WTC11 (cell line): ENCODE results near the gene FNBP1L. TPM values are rescaled to one million over a fixed set of nuclear protein-coding genes. Genes with fewer than 3 reads are reported as not detected.
A peak's percentile ranks its signal among the peaks of the same experiment; 100 is the strongest.

Source experiments
- ATAC-seq: fragments of 200-7000 bp; cut with Tn5 transposase; 2 replicates; pipeline ENCODE4 v1.10.0; 2021; ENCODE audit warnings: mild to moderate bottlenecking, moderate library complexity
- CTCF ChIA-PET: fragments of 300-600 bp; sonication (Branson Sonifier 250); formaldehyde crosslinking; loops from one replicate; lab custom pipeline; 2021; ENCODE audit warnings: antibody characterized with exemption; lab: Charles Lee
- POLR2A ChIA-PET: fragments of 350-600 bp; sonication (Branson Sonifier 250); formaldehyde crosslinking; loops from one replicate; lab custom pipeline; 2021; ENCODE audit warnings: antibody characterized with exemption; lab: Charles Lee
- DNase-seq: peaks from one replicate; pipeline ENCODE4 v3.0.0; 2021; ENCODE audit warnings: low spot score
- H3K27ac Mint-ChIP-seq: 2 replicates; pipeline ENCODE4 v1.8.0; 2021; ENCODE audit warnings: mixed read lengths
- H3K27me3 Mint-ChIP-seq: 2 replicates; pipeline ENCODE4 v1.8.0; 2021; ENCODE audit warnings: low read depth, mild to moderate bottlenecking, moderate library complexity, mixed read lengths
- H3K36me3 Mint-ChIP-seq: 2 replicates; pipeline ENCODE4 v1.8.0; 2021; ENCODE audit warnings: mixed read lengths
- H3K4me1 Mint-ChIP-seq: 2 replicates; pipeline ENCODE4 v1.8.0; 2022; ENCODE audit warnings: mixed read lengths
- H3K4me3 Mint-ChIP-seq: 2 replicates; pipeline ENCODE4 v1.8.0; 2021; ENCODE audit warnings: mild to moderate bottlenecking, moderate library complexity, mixed read lengths
- H3K9me3 Mint-ChIP-seq: 2 replicates; pipeline ENCODE4 v1.8.0; 2021; ENCODE audit warnings: mixed read lengths
- AR ChIP-seq: fragments of 250-450 bp; sonication (Bioruptor Pico); IDR thresholded peaks from 2 replicates; pipeline ENCODE4 v1.9.0; 2021; ENCODE audit warnings: mild to moderate bottlenecking
- ATF1 ChIP-seq: sonication (generic); formaldehyde crosslinking; IDR thresholded peaks from 2 replicates; pipeline ENCODE4 v1.8.1; 2023; ENCODE audit warnings: mild to moderate bottlenecking, moderate library complexity, missing genetic modification reagents
- E2F4 ChIP-seq: sonication (generic); formaldehyde crosslinking; IDR thresholded peaks from 2 replicates; pipeline ENCODE4 v1.8.1; 2022; ENCODE audit warnings: low read depth, mild to moderate bottlenecking, moderate library complexity, missing genetic modification reagents, borderline replicate concordance
- ELF4 ChIP-seq: sonication (generic); formaldehyde crosslinking; IDR thresholded peaks from 2 replicates; pipeline ENCODE4 v1.8.1; 2022; ENCODE audit warnings: low read depth, mild to moderate bottlenecking, moderate library complexity, missing genetic modification reagents
- EMX1 ChIP-seq: fragments of 250-450 bp; sonication (Bioruptor Pico); IDR thresholded peaks from 2 replicates; pipeline ENCODE4 v1.8.0; 2021; ENCODE audit warnings: mild to moderate bottlenecking
- ETV6 ChIP-seq: sonication (generic); formaldehyde crosslinking; IDR thresholded peaks from 2 replicates; pipeline ENCODE4 v1.8.1; 2022; ENCODE audit warnings: mild to moderate bottlenecking, missing genetic modification reagents
- FOXJ3 ChIP-seq: sonication (generic); formaldehyde crosslinking; IDR thresholded peaks from 2 replicates; pipeline ENCODE4 v1.9.0; 2021; ENCODE audit warnings: missing genetic modification reagents, mild to moderate bottlenecking, borderline replicate concordance
- FOXK1 ChIP-seq: sonication (generic); formaldehyde crosslinking; IDR thresholded peaks from 2 replicates; pipeline ENCODE4 v1.8.0; 2022; ENCODE audit warnings: mild to moderate bottlenecking, moderate library complexity, missing genetic modification reagents
- GTF2I ChIP-seq: fragments of 250-450 bp; sonication (Bioruptor Pico); conservative IDR thresholded peaks from 2 replicates; pipeline ENCODE4 v1.4.0; 2021; ENCODE audit warnings: mild to moderate bottlenecking
- KAT7 ChIP-seq: sonication (generic); formaldehyde crosslinking; IDR thresholded peaks from 2 replicates; pipeline ENCODE4 v1.8.1; 2023; ENCODE audit warnings: missing genetic modification reagents, mild to moderate bottlenecking, borderline replicate concordance
- MAX ChIP-seq: sonication (generic); formaldehyde crosslinking; IDR thresholded peaks from 2 replicates; pipeline ENCODE4 v1.8.0; 2022; ENCODE audit warnings: mild to moderate bottlenecking, missing genetic modification reagents
- MYBL2 ChIP-seq: sonication (generic); formaldehyde crosslinking; IDR thresholded peaks from 2 replicates; pipeline ENCODE4 v1.8.1; 2023; ENCODE audit warnings: mild to moderate bottlenecking, moderate library complexity, missing genetic modification reagents
- NFYB ChIP-seq: sonication (generic); formaldehyde crosslinking; conservative IDR thresholded peaks from 2 replicates; pipeline ENCODE4 v1.8.0; 2022; ENCODE audit warnings: low read depth, missing genetic modification reagents
- NR2C2 ChIP-seq: sonication (generic); formaldehyde crosslinking; IDR thresholded peaks from 2 replicates; pipeline ENCODE4 v1.8.0; 2022; ENCODE audit warnings: mild to moderate bottlenecking, missing genetic modification reagents
- RELA ChIP-seq: sonication (generic); formaldehyde crosslinking; IDR thresholded peaks from 2 replicates; pipeline ENCODE4 v1.8.1; 2022; ENCODE audit warnings: missing genetic modification reagents, mild to moderate bottlenecking, borderline replicate concordance
- SP1 ChIP-seq: sonication (generic); formaldehyde crosslinking; conservative IDR thresholded peaks from 2 replicates; pipeline ENCODE4 v1.8.1; 2022; ENCODE audit warnings: missing genetic modification reagents
- TEAD1 ChIP-seq: sonication (generic); formaldehyde crosslinking; IDR thresholded peaks from 2 replicates; pipeline ENCODE4 v1.8.0; 2022; ENCODE audit warnings: mild to moderate bottlenecking, missing genetic modification reagents
- TEAD4 ChIP-seq: sonication (generic); formaldehyde crosslinking; IDR thresholded peaks from 2 replicates; pipeline ENCODE4 v1.8.0; 2022; ENCODE audit warnings: mild to moderate bottlenecking, missing genetic modification reagents
- TP53 ChIP-seq: sonication (generic); formaldehyde crosslinking; IDR thresholded peaks from 2 replicates; pipeline ENCODE4 v1.8.1; 2023; ENCODE audit warnings: mild to moderate bottlenecking, missing genetic modification reagents
- ZBTB21 ChIP-seq: sonication (generic); formaldehyde crosslinking; IDR thresholded peaks from 2 replicates; pipeline ENCODE4 v1.8.1; 2023; ENCODE audit warnings: mild to moderate bottlenecking, missing genetic modification reagents, borderline replicate concordance
- ZNF263 ChIP-seq: sonication (generic); formaldehyde crosslinking; IDR thresholded peaks from 2 replicates; pipeline ENCODE4 v1.8.1; 2022; ENCODE audit warnings: low read depth, mild to moderate bottlenecking, moderate library complexity, missing genetic modification reagents
- ZNF423 ChIP-seq: fragments of 250-450 bp; sonication (Bioruptor Pico); IDR thresholded peaks from 2 replicates; pipeline ENCODE4 v2.1.2; 2022; ENCODE audit warnings: mild to moderate bottlenecking, moderate library complexity
- ZNF532 ChIP-seq: fragments of 250-450 bp; sonication (Bioruptor Pico); IDR thresholded peaks from 2 replicates; pipeline ENCODE4 v1.9.0; 2021; ENCODE audit warnings: mild to moderate bottlenecking, borderline replicate concordance
- ZSCAN18 ChIP-seq: fragments of 250-450 bp; sonication (Bioruptor Pico); IDR thresholded peaks from 2 replicates; pipeline ENCODE4 v2.1.2; 2022; ENCODE audit warnings: mild to moderate bottlenecking, moderate library complexity
- total RNA-seq: library from RNA; stranded (reverse); gene quantifications from 3 replicates; pipeline ENCODE4 v1.2.3, GENCODE V29; 2021

FNBP1L gene
- total RNA-seq, 1 experiment from 2014 or later: 79.1 TPM

GRCh38 chr1:93521618-93522017 lies 73.7 kb downstream of the FNBP1L start (continued):
- TF ChIP-seq ZBTB21 (CRISPR knock-in tag): no peak
- TF ChIP-seq ZNF263: no peak
- no peak for TF ChIP-seq ZNF532 (CRISPR knock-in tag)
- TF ChIP-seq MYBL2 (CRISPR knock-in tag): no peak

GRCh38 chr1:93522721-93523120 lies 74.8 kb downstream of the FNBP1L start:
- POLR2A ChIA-PET: interaction anchor here (0.6 kb wide), 1 partner anchor 213 kb away, joined by 3 read pairs; no protein-coding TSS in a partner anchor
- Mint-ChIP-seq H3K4me3 (no peak overlapping the region), H3K4me1 (peaks cover 14% of the 10 kb centered on the region), H3K36me3 (no peaks in the 10 kb centered on the region; the same call in 1 of the 2 replicates), H3K27me3 (no peaks in the 10 kb centered on the region), H3K27ac (peak overlapping the region; percentile 48), H3K9me3 (no peaks in the 10 kb centered on the region)
- CTCF ChIA-PET: interaction anchor here (1.1 kb wide), 1 partner anchor 218 kb away, joined by 3 read pairs; no protein-coding TSS in a partner anchor
- no peak for TF ChIP-seq FOXJ3 (CRISPR knock-in tag)
- TF ChIP-seq KAT7 (CRISPR knock-in tag): no peak
- no peak for TF ChIP-seq ZNF423 (CRISPR knock-in tag)
- no peak for TF ChIP-seq RELA
- no peak for TF ChIP-seq GTF2I (CRISPR knock-in tag)
- ATAC-seq (no peak), DNase-seq (no peak)

GRCh38 chr1:93525431-93525830 lies 77.5 kb downstream of the FNBP1L start:
- DNase-seq: no peak
- Mint-ChIP-seq H3K36me3 (peaks cover 8% of the 10 kb centered on the region; the same call in 1 of the 2 replicates), H3K4me1 (peaks cover 8% of the 10 kb centered on the region; the same call in 1 of the 2 replicates), H3K4me3 (no peak overlapping the region), H3K27ac (peak overlapping the region; percentile 20; the same call in 1 of the 2 replicates), H3K27me3 (no peaks in the 10 kb centered on the region), H3K9me3 (no peaks in the 10 kb centered on the region)
- CTCF ChIA-PET: no interaction called here
- POLR2A ChIA-PET: interaction anchor here (0.6 kb wide), 1 partner anchor 1282 kb away, joined by 3 read pairs; no protein-coding TSS in a partner anchor
- ATAC-seq: no peak
- no peak for TF ChIP-seq ETV6
- TF ChIP-seq AR (CRISPR knock-in tag): no peak
- TF ChIP-seq NFYB: no peak
- no peak for TF ChIP-seq TEAD4 (CRISPR knock-in tag)
- no peak for TF ChIP-seq NR2C2
- TF ChIP-seq TEAD1 (CRISPR knock-in tag): no peak
- no peak for TF ChIP-seq FOXK1 (CRISPR knock-in tag)
- TF ChIP-seq ELF4 (CRISPR knock-in tag): no peak
- no peak for TF ChIP-seq ZBTB21 (CRISPR knock-in tag)
- no peak for TF ChIP-seq TP53 (CRISPR knock-in tag)
- TF ChIP-seq ATF1 (CRISPR knock-in tag): no peak
- TF ChIP-seq MAX: no peak
- no peak for TF ChIP-seq EMX1 (CRISPR knock-in tag)
- TF ChIP-seq ZSCAN18 (CRISPR knock-in tag): no peak
- TF ChIP-seq SP1 (CRISPR knock-in tag): no peak
- TF ChIP-seq E2F4: no peak
